H1 (cell line): ENCODE measurements around the gene GOLGA8A. TPM values are rescaled to one million over a fixed set of nuclear protein-coding genes. Genes with fewer than 3 reads are reported as not detected.

ENCODE experiments used
- polyA plus RNA-seq, 7 experiments: library from polyadenylated mRNA; depleted of rRNA in 3 of 7; stranded (reverse) in 5 of 7; unstranded in 2 of 7; fragments of >200 nt in 5 of 7; fragments of 200-250 nt in 2 of 7; gene quantifications; 1 replicate in 5 of 7; 2 replicates in 1 of 7; 4 replicates in 1 of 7; pipeline versions ENCODE4 v1.2.1 to v1.2.3, GENCODE V29; 2011 to 2013; ENCODE audit warnings: missing spikeins in 2 of 7, mixed read lengths in 2 of 7
- total RNA-seq: library from RNA; stranded (reverse); fragmentation: NEBNext Ultra II Directional; extraction: Animal tissue kit (Norgen Biotek cat#: 25700); gene quantifications from 2 replicates; pipeline ENCODE4 v1.2.1, GENCODE V29; 2021

The GOLGA8A gene
- total and polyA plus RNA-seq, 2 of the 8 experiments (the other 6 are each of a cell fraction or from before 2014, with no cell fraction given): 5.5 to 20.0 TPM

Other genes with a start within 250 kb of the GOLGA8A start
- 50.3 and 51.4 TPM in 2 replicates for gene KATNBL1, start 227.7 kb downstream of the GOLGA8A start, total RNA-seq
- gene KATNBL1, start 227.7 kb downstream of the GOLGA8A start, polyA plus RNA-seq (2011; rRNA removed): 9.4 and 14.2 TPM in 2 replicates
- 87.5 and 93.3 TPM in 2 replicates for gene EMC4, start 212.8 kb downstream of the GOLGA8A start, total RNA-seq
- 70.3 and 89.9 TPM in 2 replicates for gene EMC4, start 212.8 kb downstream of the GOLGA8A start, polyA plus RNA-seq (2011; rRNA removed)
- gene SLC12A6, start 100.0 kb downstream of the GOLGA8A start, total RNA-seq: 11.1 and 11.3 TPM in 2 replicates
- gene SLC12A6, start 100.0 kb downstream of the GOLGA8A start, polyA plus RNA-seq (2011; rRNA removed): 8.3 and 9.2 TPM in 2 replicates
- 285 and 297 TPM in 2 replicates for gene NOP10, start 94.7 kb downstream of the GOLGA8A start, total RNA-seq
- gene NOP10, start 94.7 kb downstream of the GOLGA8A start, polyA plus RNA-seq (2011; rRNA removed): 682 and 981 TPM in 2 replicates
- gene NUTM1, start 94.5 kb downstream of the GOLGA8A start, total RNA-seq: 0.60 and 0.61 TPM in 2 replicates
- gene NUTM1, start 94.5 kb downstream of the GOLGA8A start, polyA plus RNA-seq (2011; rRNA removed): 0.39 and 0.50 TPM in 2 replicates
- gene LPCAT4, start 70.6 kb downstream of the GOLGA8A start, total RNA-seq: 69.3 and 72.4 TPM in 2 replicates
- 109 and 152 TPM in 2 replicates for gene LPCAT4, start 70.6 kb downstream of the GOLGA8A start, polyA plus RNA-seq (2011; rRNA removed)
- 23.3 and 30.0 TPM in 2 replicates for gene GOLGA8B, start 145.8 kb upstream of the GOLGA8A start, total RNA-seq
- 14.0 and 14.1 TPM in 2 replicates for gene GOLGA8B, start 145.8 kb upstream of the GOLGA8A start, polyA plus RNA-seq (2011; rRNA removed)